Motor neuron (in vitro differentiated cells): ENCODE measurements around the gene BEND6. TPM values are rescaled to one million over a fixed set of nuclear protein-coding genes. Genes with fewer than 3 reads are reported as not detected.

Experiments
- ATAC-seq, 8 experiments: fragments of 200-7000 bp; cut with Tn5 transposase; replicated peaks in 6 of 8; 2 replicates each; pipeline ENCODE4 v1.8.0; 2021; ENCODE audit warnings: mild to moderate bottlenecking in 8 of 8, moderate library complexity in 8 of 8
- H3K27ac ChIP-seq, 2 donors: fragments of 250-450 bp; sonication (Bioruptor Pico); 2 replicates each; pipeline ENCODE4 v1.9.0; 2021; ENCODE audit warnings: antibody characterized with exemption in 2 of 2, mild to moderate bottlenecking in 2 of 2, moderate library complexity in 1 of 2
- H3K4me1 ChIP-seq, 2 donors: fragments of 250-450 bp; sonication (Bioruptor Pico); replicated peaks in 1 of 2; 2 replicates each; pipeline ENCODE4 v1.6.1; 2021; ENCODE audit warnings: antibody characterized with exemption in 2 of 2, mild to moderate bottlenecking in 2 of 2, moderate library complexity in 1 of 2
- H3K4me3 ChIP-seq, 5 donors: fragments of 250-450 bp; sonication (Bioruptor Pico); 2 replicates each; pipeline ENCODE4 v1.9.0; 2021; ENCODE audit warnings: antibody characterized with exemption in 5 of 5, mild to moderate bottlenecking in 5 of 5, moderate library complexity in 4 of 5
- WGBS, 10 experiments: fragments of 450-650 bp; shearing (Covaris generic); methylation state at CpG; one replicate each; pipeline ENCODE4 v1.0.0; 2022; 5-methylcytosine and 5-hydroxymethylcytosine counted together
- in situ Hi-C, 9 experiments: fragments of 400-800 bp; cut with MboI; loops; one replicate each; pipeline ENCODE4 v1.15.0; 2021; ENCODE audit warnings: low sequenced_read_pairs in 9 of 9, low pct_unique_long_range_greater_than_20kb in 2 of 9; ENCODE audit not compliant: unreplicated experiment in 9 of 9
- total RNA-seq, 8 experiments: library from RNA; unstranded; fragments of 300-600 nt; gene quantifications; 2 replicates each; pipeline versions ENCODE4 v1.2.3 to v1.2.4, GENCODE V29; 2022

Gene BEND6
- total RNA-seq, 8 experiments from 2014 or later, result 2.0 to 40.4 (median 10.1) TPM

DNA sequence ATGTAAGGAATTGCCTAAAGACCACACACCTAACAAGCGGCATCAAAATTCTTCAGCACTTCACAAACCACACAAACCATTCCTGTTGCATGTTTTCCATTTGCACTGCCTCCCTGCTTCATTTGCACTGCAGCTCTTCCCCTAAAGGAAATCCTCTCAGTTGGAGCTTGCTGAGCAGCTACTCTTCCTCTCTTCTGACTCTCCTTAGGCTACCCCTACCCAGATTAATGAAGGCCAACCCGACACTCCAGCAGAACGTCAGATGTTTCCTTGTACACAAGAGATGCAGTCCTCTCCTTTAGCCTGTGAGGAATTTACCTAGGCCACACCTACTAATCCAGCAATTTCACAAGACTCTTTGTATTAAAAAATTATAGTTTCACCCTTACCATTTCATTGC, 8.1 kb downstream of the BEND6 start:
- no peak overlapping the region for H3K4me3 ChIP-seq
- ATAC-seq, result no peak
- 57 to 94% (median 89%) methylated on average over 1 to 3 of the region's 3 CpGs; no CpG with 5 or more reads in 3 of the 10 experiments for WGBS, 10 experiments
- in situ Hi-C loops, result no loop called here
- no peak overlapping the region for H3K27ac ChIP-seq
- no peaks in the 10 kb centered on the region for H3K4me1 ChIP-seq

- in situ Hi-C loops, result no loop called here
- Histone ChIP-seq H3K4me3 (no peak overlapping the region), H3K27ac (no peak overlapping the region), H3K4me1 (no peaks in the 10 kb centered on the region)
- WGBS, 10 experiments, result 50 to 100% (median 89%) methylated on average over 1 of the region's 1 CpG; no CpG with 5 or more reads in 2 of the 10 experiments
- no peak for ATAC-seq
Measured at GRCh38 chr6:56963793-56964192, 8.9 kb downstream of the BEND6 start.

DNA sequence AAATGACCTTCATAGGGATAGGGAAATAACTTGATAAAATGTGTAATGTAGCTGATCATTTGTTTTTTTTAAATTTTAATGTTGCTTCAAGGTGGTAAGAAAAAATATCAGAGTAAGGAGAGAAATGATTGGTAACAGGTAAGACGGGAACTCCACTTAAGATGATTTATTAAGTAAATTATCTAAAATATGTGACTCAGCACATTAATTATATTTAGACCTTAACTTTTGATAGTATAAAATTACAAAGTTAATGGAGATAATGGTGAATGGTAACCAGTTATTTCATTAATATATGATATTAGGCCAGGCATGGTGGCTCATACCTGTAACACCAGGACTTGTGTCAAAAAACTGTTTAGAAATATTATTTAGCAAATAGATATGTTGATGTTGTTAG, 10.2 kb downstream of the BEND6 start:
- in situ Hi-C loops, result no loop called here
- no peak overlapping the region for H3K27ac ChIP-seq
- 55 to 100% (median 88%) methylated on average over 1 of the region's 1 CpG; no CpG with 5 or more reads in 2 of the 10 experiments for WGBS, 10 experiments
- no peak for ATAC-seq
- no peak overlapping the region for H3K4me3 ChIP-seq
- no peaks in the 10 kb centered on the region for H3K4me1 ChIP-seq

DNA sequence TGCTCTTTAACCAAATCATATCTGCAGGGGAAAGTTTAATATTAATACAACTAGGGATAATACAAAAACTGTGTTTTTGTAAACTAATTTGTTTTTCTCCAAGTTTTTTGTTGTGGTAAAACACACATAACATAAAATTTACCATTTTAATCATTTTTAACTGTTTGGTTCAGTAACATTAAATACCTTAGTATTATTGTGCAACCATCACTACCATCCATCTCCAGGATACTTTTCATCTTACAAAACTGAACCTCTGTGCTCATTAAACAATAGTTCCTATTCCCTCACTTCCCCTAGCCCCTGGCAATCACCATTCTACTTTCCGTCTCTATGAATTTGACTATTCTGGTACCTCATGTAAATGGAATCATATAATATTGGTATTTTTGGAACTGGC, 15.9 kb downstream of the BEND6 start:
- no peaks in the 10 kb centered on the region for H3K4me1 ChIP-seq
- no peak for ATAC-seq
- WGBS, 10 experiments, result 40 to 100% (median 93%) methylated on average over 1 of the region's 1 CpG; no CpG with 5 or more reads in 2 of the 10 experiments
- no peak overlapping the region for H3K27ac ChIP-seq
- H3K4me3 ChIP-seq, result no peak overlapping the region
- in situ Hi-C loops, result no loop called here

DNA sequence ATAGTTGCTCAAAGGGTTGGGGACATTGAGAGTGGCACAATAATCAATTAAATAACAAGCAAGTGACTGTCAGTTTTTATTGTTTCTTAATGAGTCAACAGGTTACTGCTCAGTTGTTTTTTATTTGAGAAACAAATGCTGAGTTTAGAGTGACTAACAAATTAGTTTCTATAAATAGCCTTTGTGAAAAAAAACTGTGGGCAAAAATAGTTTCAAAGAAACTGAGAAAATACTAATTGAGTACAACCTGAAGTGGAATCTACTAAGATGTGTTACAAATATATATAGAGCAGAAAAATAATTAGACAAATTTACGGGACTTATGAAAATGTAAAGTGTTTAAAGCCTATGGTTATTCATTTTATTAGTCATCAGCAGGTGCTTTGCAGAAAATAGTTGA, 22.3 kb downstream of the BEND6 start:
- Histone ChIP-seq H3K27ac (no peak overlapping the region), H3K4me3 (no peak overlapping the region), H3K4me1 (no peaks in the 10 kb centered on the region)
- in situ Hi-C loops, result no loop called here
- ATAC-seq, result no peak
- 13 to 100% (median 86%) methylated on average over 1 of the region's 1 CpG; no CpG with 5 or more reads in 1 of the 10 experiments for WGBS, 10 experiments

DNA sequence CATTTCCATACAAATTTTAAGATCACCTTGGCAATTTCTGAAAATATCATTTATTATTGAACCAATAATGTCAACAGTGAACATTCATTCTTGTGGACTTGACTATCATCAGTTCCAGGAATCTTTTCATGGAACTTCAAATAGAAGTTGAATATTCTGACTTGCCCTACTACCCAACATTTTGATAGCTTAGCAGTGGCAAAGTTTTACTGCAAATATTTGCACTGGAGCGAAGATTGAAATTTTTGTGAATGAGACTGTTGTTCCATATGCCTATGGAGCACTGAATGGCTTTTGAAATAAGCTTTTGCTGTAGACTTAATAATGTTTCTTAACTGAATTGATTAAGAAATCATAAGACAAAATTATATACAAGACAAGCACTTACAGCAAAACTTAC, 23.6 kb downstream of the BEND6 start:
- H3K4me1 ChIP-seq, result no peaks in the 10 kb centered on the region
- whole genome bisulfite sequencing, 10 experiments, result 78 to 100% (median 100%) methylated on average over 1 of the region's 1 CpG; no CpG with 5 or more reads in 3 of the 10 experiments
- in situ Hi-C loops, result no loop called here
- ATAC-seq, result no peak
- H3K4me3 ChIP-seq, result no peak overlapping the region
- H3K27ac ChIP-seq, result no peak overlapping the region

DNA sequence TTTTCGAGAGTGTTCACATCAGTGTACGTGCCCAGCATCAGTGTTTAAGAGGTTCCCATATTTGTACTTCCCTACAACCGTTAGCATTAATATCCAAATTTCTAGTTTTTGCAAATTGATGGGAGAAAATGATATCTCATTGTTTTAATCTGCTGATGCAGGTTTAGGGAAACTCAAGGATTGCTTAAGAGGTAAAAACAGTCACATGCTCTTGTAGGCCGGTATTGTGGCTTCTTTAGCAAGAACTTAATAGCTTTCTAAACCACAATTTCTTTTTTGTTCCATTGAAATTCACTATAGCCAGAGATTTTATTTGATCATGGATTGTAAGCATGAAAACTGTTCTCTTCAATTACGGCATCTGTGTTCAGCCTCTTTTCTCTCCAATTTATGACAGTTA, 29.5 kb downstream of the BEND6 start:
- Histone ChIP-seq H3K4me3 (no peak overlapping the region), H3K27ac (no peak overlapping the region), H3K4me1 (no peaks in the 10 kb centered on the region)
- 48 to 99% (median 91%) methylated on average over 3 to 5 of the region's 5 CpGs for WGBS, 10 experiments
- ATAC-seq, result peak in 2 of 8 experiments; percentile 44 to 69
- in situ Hi-C loops, result no loop called here

GRCh38 chr6:56984884-56985283, 30.0 kb downstream of the BEND6 start:
- WGBS, 10 experiments, result 80 to 100% (median 100%) methylated on average over 1 to 2 of the region's 2 CpGs; no CpG with 5 or more reads in 3 of the 10 experiments
- in situ Hi-C loops, result no loop called here
- no peak overlapping the region for H3K4me3 ChIP-seq
- ATAC-seq, result peak in 1 of 8 experiments; percentile 37
- H3K27ac ChIP-seq, result no peak overlapping the region
- H3K4me1 ChIP-seq, result no peaks in the 10 kb centered on the region

DNA sequence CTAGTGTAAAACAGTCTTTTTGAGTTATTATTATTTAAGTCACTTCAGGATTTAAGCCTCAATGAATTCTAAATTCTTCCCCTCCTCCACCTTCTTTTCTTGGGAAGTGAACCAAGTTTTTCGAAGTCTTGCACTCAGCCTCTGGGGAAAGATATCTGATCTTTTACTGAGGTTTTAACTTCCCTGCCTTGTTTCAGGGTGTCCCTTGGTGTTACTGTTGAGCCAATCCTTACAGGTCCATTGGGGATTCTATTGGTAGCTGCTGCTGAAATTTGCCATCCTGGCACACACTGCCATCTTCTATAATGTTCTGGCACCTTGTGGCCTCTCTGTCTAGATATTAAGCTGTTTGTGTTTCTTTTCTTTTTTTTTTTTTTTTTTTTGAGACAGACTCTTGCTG, 31.7 kb downstream of the BEND6 start:
- in situ Hi-C loops, result no loop called here
- 60 to 100% (median 95%) methylated on average over 1 of the region's 1 CpG; no CpG with 5 or more reads in 2 of the 10 experiments for WGBS, 10 experiments
- Histone ChIP-seq H3K4me3 (no peak overlapping the region), H3K27ac (no peak overlapping the region), H3K4me1 (no peaks in the 10 kb centered on the region)
- no peak for ATAC-seq

DNA sequence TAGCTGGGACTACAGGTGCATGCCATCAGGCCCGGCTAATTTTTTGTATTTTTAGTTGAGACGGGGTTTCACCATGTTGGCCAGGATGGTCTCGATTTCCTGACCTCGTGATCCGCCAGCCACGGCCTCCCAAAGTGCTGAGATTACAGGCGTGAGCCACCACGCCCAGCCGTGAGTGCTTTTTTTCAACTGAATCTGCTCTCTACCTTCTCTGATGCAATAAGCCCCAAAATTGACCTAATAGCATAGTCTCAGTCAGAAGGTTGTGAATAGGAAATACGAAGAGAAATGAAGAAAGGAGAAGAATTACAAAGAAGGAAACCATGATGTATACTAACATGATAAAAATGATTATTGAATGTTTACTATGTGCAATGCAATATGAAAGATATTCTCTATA, 33.2 kb downstream of the BEND6 start:
- Histone ChIP-seq H3K4me3 (no peak overlapping the region), H3K27ac (no peak overlapping the region), H3K4me1 (no peaks in the 10 kb centered on the region)
- WGBS, 10 experiments, result 82 to 100% (median 91%) methylated on average over 3 to 10 of the region's 10 CpGs; no CpG with 5 or more reads in 1 of the 10 experiments
- in situ Hi-C loops, result no loop called here
- ATAC-seq, result no peak

DNA sequence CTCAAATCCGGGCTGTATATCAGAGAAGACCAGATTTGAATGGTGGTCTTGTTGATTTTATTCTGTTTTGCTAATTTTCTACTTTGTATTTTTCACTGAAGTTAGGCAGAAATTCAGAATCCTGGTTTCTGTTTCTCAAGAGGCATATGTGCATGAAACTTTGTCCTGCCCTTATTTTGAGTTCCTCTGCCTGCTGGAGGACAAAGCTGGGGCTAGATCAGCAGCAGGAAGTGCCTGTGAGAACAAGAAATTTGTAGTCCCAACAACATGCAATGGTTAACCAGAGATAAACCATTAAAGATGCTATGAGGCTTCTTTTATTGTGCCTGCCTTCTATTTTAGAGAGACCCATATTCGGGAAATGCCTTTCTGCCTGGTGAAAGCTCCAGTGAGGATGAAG, 37.1 kb downstream of the BEND6 start:
- peak in 3 of 8 experiments; percentile 34 to 74 (median 60) for ATAC-seq
- 0 to 75% (median 60%) methylated on average over 1 to 2 of the region's 2 CpGs; no CpG with 5 or more reads in 2 of the 10 experiments for WGBS, 10 experiments
- H3K27ac ChIP-seq, result no peak overlapping the region
- no peaks in the 10 kb centered on the region for H3K4me1 ChIP-seq
- in situ Hi-C loops, result no loop called here
- H3K4me3 ChIP-seq, result no peak overlapping the region

DNA sequence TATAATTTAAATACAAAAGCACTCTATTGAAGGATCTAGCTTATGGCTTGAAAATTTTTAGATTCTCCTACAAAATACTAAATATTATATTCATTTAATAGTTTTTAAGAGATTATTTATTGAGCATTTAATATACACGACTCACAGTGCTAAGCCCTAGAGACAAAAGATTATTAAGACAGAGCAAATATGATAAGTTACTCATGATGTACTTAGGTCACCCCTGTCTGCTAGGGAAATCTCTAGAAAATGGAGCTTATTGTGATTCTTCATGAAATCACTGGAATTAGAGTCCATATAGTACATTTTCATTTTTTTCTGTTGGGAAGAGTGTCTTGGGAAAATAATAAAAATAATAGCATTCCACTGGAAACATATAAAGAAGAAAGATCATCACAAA, 37.8 kb downstream of the BEND6 start:
- H3K4me1 ChIP-seq, result no peaks in the 10 kb centered on the region
- ATAC-seq, result no peak
- no peak overlapping the region for H3K4me3 ChIP-seq
- WGBS, 10 experiments, result 43 to 100% (median 80%) methylated on average over 1 of the region's 1 CpG; no CpG with 5 or more reads in 1 of the 10 experiments
- in situ Hi-C loops, result no loop called here
- H3K27ac ChIP-seq, result no peak overlapping the region

- Histone ChIP-seq H3K4me1 (no peaks in the 10 kb centered on the region), H3K27ac (no peak overlapping the region), H3K4me3 (no peak overlapping the region)
- 10 to 100% (median 83%) methylated on average over 1 to 3 of the region's 3 CpGs; no CpG with 5 or more reads in 1 of the 10 experiments for WGBS, 10 experiments
- in situ Hi-C loops, result no loop called here
- ATAC-seq, result peak in 2 of 8 experiments; percentile 83 to 85
Measured at GRCh38 chr6:56995347-56995902, 40.5 kb downstream of the BEND6 start.

DNA sequence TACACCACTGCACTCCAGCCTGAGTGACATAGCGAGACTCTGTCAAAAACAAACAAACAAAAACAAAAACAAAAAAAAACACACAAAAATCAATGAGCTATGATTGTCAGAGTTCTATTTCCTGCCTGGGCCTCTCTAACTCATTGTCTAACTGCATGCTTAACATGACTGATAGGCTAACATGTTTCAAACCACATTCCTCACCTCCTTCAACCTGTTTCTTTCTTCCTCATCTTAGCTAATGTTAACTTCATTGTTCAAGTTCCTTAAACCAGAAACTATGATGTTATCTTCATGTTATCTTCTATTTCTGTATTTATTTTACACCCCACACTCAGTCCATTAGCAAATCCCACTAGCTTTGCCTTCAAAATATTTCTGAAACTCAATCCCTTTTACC, 41.5 kb downstream of the BEND6 start:
- in situ Hi-C loops, result no loop called here
- Histone ChIP-seq H3K4me1 (no peaks in the 10 kb centered on the region), H3K4me3 (no peak overlapping the region), H3K27ac (no peak overlapping the region)
- ATAC-seq, result no peak
- WGBS, 10 experiments, result 67 to 100% (median 87%) methylated on average over 1 of the region's 1 CpG; no CpG with 5 or more reads in 4 of the 10 experiments
